A549 treated with dexamethasone at 1 μM for 4 hours (cell line): ENCODE measurements around the gene PUDP. TPM values are rescaled to one million over a fixed set of nuclear protein-coding genes. Genes with fewer than 3 reads are reported as not detected.

ENCODE experiments used
- total RNA-seq: library from RNA; stranded (reverse); fragments of 200-300 nt; extraction: Qiagen RNA extraction; gene quantifications from 5 replicates; pipeline ENCODE4 v1.2.3, GENCODE V29; 2022

The PUDP gene
- 22.2 to 25.2 TPM (median 24.4 TPM) in 5 replicates for total RNA-seq

DNA sequence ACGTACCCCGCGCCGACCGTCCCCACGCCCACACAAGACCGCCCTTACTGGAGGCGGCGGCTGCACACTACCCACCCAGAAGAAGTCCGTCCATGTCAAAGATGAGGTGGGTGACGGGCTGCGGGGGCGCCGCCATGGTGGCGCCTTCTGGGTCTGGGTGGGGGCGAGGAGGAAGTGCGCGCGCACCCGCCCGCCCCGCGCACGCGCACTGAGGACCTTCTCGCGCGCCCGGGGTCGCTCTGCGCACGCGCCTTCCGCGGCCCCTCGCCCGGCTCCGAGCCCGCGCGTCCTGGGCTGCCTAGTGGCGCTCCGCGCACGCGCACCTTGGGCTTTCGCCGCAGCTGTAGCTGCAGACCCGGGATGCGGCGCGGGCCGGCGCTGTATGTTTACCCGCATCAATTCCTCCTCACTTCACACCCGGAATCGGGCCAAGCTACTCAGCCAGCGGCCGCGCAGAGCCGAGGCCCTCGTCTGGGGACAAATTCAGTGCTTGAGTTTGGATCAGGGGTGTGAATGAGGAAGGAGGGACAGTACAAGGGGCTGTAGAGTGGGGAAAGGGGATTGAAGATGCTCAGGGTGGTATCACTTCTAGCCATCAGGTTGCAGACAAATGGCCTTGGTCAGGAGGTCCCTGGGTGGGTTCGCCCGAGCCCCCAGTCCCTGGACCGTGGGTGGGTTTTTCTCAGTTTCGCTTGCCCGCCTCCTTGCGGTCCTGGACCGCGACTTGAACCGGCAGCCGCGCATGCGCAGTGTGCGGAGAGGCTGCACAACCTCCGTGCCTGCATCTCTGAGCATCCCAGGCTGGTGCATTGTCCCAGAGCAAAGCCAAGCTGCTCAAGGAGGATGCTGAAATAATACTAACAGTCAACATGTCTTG lies at the start of gene PUDP:
PUDP (minus strand) TSS at position 176 of the 877 bp plus-strand sequence; CDS start at position 136, 40 bp downstream.

DNA sequence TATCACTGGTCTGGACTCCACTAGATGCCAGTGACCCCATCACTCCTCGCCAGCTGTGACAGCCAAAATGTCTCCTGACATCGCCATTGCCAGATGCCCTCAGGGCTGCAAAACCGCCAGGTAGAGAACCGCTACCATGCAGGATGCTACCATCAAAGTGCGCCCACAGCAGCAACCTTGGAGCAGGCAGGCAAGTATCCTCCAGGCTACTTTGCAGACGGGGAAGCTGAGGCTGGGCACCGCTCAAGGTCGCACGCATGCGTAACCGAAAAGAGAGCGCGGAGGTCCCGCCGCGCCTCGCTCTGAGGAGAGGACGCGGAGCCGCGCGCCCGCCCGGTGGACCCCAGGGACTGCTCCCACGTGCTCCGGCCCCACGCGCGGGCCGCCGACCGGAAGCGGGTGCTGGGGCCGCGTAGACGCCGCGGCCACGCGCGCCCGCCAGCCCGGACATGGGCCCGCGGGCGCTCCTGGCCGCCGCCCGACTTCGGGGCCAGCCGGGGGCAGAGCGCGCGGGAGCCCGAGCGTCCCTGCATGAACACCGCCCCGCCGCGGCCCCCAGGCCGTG lies 458 bp downstream of the PUDP start, which contains the start of gene STS:
STS (plus strand) TSS at position 300 of the 565 bp plus-strand sequence. CDS start 105,488 bp downstream, outside the sequence.

Other genes starting within 250 kb of the PUDP start
- 2.0 to 2.5 TPM (median 2.2 TPM) in 5 replicates for gene STS, start 441 bp downstream of the PUDP start, total RNA-seq